Parathyroid adenoma (tissue), 2 donors: ENCODE results near the gene ANKAR.
"Not testable (repeated sequence)": the region's sequence is repeated elsewhere in the genome, so short reads cannot be mapped to it uniquely, and the experiment has no call there.

ENCODE experiments used
- H2AFZ ChIP-seq: fragments of 300-600 bp; sonication (generic); one replicate; pipeline ENCODE4 v1.7.0; 2017; ENCODE audit warnings: antibody characterized with exemption, mild to moderate bottlenecking
- H3K27ac ChIP-seq: fragments of 300-600 bp; sonication (generic); one replicate; pipeline ENCODE4 v1.7.0; 2017
- H3K27me3 ChIP-seq: fragments of 300-600 bp; sonication (generic); one replicate; pipeline ENCODE4 v1.7.0; 2017; ENCODE audit warnings: low read length; ENCODE audit not compliant: control insufficient read depth, insufficient read depth
- H3K36me3 ChIP-seq: fragments of 300-600 bp; sonication (generic); one replicate; pipeline ENCODE4 v1.7.0; 2017; ENCODE audit warnings: low read length; ENCODE audit not compliant: control insufficient read depth, insufficient read depth
- H3K4me1 ChIP-seq: fragments of 300-600 bp; sonication (generic); one replicate; pipeline ENCODE4 v1.7.0; 2017; ENCODE audit warnings: control low read depth
- H3K4me2 ChIP-seq: fragments of 300-600 bp; sonication (generic); one replicate; pipeline ENCODE4 v1.7.0; 2017; ENCODE audit warnings: low read length
- H3K4me3 ChIP-seq: fragments of 300-600 bp; sonication (generic); one replicate; pipeline ENCODE4 v1.7.0; 2017; ENCODE audit warnings: low read depth, low read length
- H3K79me2 ChIP-seq: fragments of 300-600 bp; sonication (generic); one replicate; pipeline ENCODE4 v1.7.0; 2017; ENCODE audit warnings: control low read depth
- H3K9ac ChIP-seq: fragments of 300-600 bp; sonication (generic); one replicate; pipeline ENCODE4 v1.7.0; 2017; ENCODE audit warnings: mild to moderate bottlenecking
- H3K9me3 ChIP-seq: fragments of 300-600 bp; sonication (generic); one replicate; pipeline ENCODE4 v1.7.0; 2017; ENCODE audit warnings: low read length; ENCODE audit not compliant: control insufficient read depth
- TF ChIP-seq, protein P1 (sequence below): fragments of 300-600 bp; sonication (generic); IDR thresholded peaks from one replicate; pipeline ENCODE4 v1.7.0; 2017; ENCODE audit warnings: antibody characterized with exemption, mild to moderate bottlenecking
- donor health status: primary hyperparathyroidism.

The ANKAR gene

DNA sequence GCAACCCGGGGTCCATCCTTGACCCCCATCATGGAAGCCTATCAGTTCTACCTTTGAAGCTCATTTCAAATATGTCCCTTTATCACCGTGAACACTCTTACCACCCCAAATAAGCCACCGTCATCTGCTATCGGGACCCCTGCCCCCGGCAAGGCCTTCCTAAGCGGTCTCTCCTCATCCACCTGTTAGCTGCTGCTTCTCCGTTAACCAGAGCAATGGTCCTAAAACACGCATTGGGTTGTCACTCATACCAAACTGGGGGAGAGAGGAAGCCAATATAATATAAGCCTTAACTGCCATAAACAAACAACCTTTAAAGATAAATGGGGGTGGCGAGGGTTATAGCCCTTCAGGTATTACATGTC lies 12.5 kb upstream of the ANKAR start:
- peaks cover 8% of the 10 kb centered on the region for H3K4me1 ChIP-seq
- peak overlapping the region; percentile 79 for H3K27ac ChIP-seq

GRCh38 chr2:189662669-189663226 lies 11.7 kb upstream of the ANKAR start:
- no peaks in the 10 kb centered on the region for H3K36me3 ChIP-seq
- H3K27ac ChIP-seq = no peak overlapping the region
- H2AFZ ChIP-seq = no peak overlapping the region
- H3K4me2 ChIP-seq = peak overlapping the region; percentile 98
- peaks cover 12% of the 10 kb centered on the region for H3K79me2 ChIP-seq
- peak overlapping the region; percentile 99 for H3K4me3 ChIP-seq
- peaks cover 8% of the 10 kb centered on the region for H3K4me1 ChIP-seq
- no peaks in the 10 kb centered on the region for H3K9me3 ChIP-seq
- no peak overlapping the region for H3K9ac ChIP-seq
- TF ChIP-seq, protein P1, sequence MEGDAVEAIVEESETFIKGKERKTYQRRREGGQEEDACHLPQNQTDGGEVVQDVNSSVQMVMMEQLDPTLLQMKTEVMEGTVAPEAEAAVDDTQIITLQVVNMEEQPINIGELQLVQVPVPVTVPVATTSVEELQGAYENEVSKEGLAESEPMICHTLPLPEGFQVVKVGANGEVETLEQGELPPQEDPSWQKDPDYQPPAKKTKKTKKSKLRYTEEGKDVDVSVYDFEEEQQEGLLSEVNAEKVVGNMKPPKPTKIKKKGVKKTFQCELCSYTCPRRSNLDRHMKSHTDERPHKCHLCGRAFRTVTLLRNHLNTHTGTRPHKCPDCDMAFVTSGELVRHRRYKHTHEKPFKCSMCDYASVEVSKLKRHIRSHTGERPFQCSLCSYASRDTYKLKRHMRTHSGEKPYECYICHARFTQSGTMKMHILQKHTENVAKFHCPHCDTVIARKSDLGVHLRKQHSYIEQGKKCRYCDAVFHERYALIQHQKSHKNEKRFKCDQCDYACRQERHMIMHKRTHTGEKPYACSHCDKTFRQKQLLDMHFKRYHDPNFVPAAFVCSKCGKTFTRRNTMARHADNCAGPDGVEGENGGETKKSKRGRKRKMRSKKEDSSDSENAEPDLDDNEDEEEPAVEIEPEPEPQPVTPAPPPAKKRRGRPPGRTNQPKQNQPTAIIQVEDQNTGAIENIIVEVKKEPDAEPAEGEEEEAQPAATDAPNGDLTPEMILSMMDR = no peak
- H3K27me3 ChIP-seq = no peaks in the 10 kb centered on the region

More for the DNA sequence above, 12.5 kb upstream of the ANKAR start:
- Histone ChIP-seq H3K4me2 (peak overlapping the region; percentile 98), H2AFZ (peak overlapping the region; percentile 99), H3K4me3 (peak overlapping the region; percentile 99), H3K9me3 (no peaks in the 10 kb centered on the region), H3K79me2 (peaks cover 12% of the 10 kb centered on the region), H3K9ac (peak overlapping the region; percentile 97), H3K36me3 (no peaks in the 10 kb centered on the region), H3K27me3 (no peaks in the 10 kb centered on the region)
- TF ChIP-seq, protein P1 = no peak

- not testable (repeated sequence) for H3K27me3 ChIP-seq, H3K9ac ChIP-seq, H3K4me2 ChIP-seq, H3K9me3 ChIP-seq, H3K36me3 ChIP-seq, H3K4me3 ChIP-seq, H3K4me1 ChIP-seq, H2AFZ ChIP-seq, H3K27ac ChIP-seq
- peaks cover 12% of the 10 kb centered on the region for H3K79me2 ChIP-seq
Measured at GRCh38 chr2:189663319-189663718, 11.2 kb upstream of the ANKAR start.

DNA sequence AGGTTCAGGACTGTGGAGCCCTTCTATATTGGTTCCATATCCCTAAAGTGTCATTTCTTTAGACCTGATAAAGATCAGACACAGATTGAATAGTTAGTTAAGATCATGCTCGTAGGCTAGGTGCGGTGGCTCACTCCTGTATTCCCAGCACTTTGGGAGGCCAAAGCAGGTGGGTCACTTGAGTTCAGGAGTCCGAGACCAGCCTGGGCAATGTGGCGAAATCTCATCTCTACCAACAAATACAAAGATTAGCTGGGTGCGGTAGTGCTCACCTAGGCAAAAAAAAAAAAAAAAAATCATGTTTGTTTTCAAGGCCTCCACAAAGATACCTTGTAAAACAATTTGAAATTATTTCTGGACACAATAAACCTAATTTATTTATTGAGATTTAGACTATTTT lies 4.6 kb upstream of the ANKAR start:
- Histone ChIP-seq H3K79me2 (no peaks in the 10 kb centered on the region), H2AFZ (no peak overlapping the region), H3K4me3 (no peak overlapping the region), H3K27me3 (no peaks in the 10 kb centered on the region), H3K27ac (no peak overlapping the region), H3K4me1 (peaks cover 11% of the 10 kb centered on the region), H3K4me2 (no peak overlapping the region), H3K9ac (no peak overlapping the region), H3K9me3 (no peaks in the 10 kb centered on the region), H3K36me3 (no peaks in the 10 kb centered on the region)
- TF ChIP-seq, protein P1 = no peak

- H2AFZ ChIP-seq = peak overlapping the region; percentile 83
- H3K4me1 ChIP-seq = peaks cover 11% of the 10 kb centered on the region
- H3K4me2 ChIP-seq = peak overlapping the region; percentile 75
- no peak overlapping the region for H3K9ac ChIP-seq
- TF ChIP-seq, protein P1 = no peak
- H3K27me3 ChIP-seq = no peaks in the 10 kb centered on the region
- H3K4me3 ChIP-seq = peak overlapping the region; percentile 82
- peak overlapping the region; percentile 85 for H3K27ac ChIP-seq
- no peaks in the 10 kb centered on the region for H3K36me3 ChIP-seq
- H3K79me2 ChIP-seq = peaks cover 5% of the 10 kb centered on the region
- H3K9me3 ChIP-seq = no peaks in the 10 kb centered on the region
Measured at GRCh38 chr2:189673661-189674373, 653 bp upstream of the ANKAR start.
